Liver (tissue), 3 donors: ENCODE data around the gene ZNF274.

Experiments
- ATF3 ChIP-seq: IDR thresholded peaks from 2 replicates; pipeline ENCODE4 v1.6.1; 2016; ENCODE audit warnings: antibody characterized with exemption
- CTCF ChIP-seq: fragments of 150-350 bp; IDR thresholded peaks from 2 replicates; pipeline ENCODE4 v1.5.1; 2017; ENCODE audit warnings: improper control_type of control experiment, low read depth, low read length; ENCODE audit not compliant: missing input control
- EGR1 ChIP-seq, 2 donors: IDR thresholded peaks; 2 replicates each; pipeline ENCODE4 v1.6.1; 2016 to 2018; ENCODE audit warnings: antibody characterized with exemption in 2 of 2, low read depth in 2 of 2
- GABPA ChIP-seq, 2 donors: IDR thresholded peaks in 1 of 2; conservative IDR thresholded peaks in 1 of 2; 2 replicates each; pipeline ENCODE4 v1.6.1; 2016; ENCODE audit warnings: antibody characterized with exemption in 2 of 2, mild to moderate bottlenecking in 1 of 2, moderate library complexity in 1 of 2
- HNF4A ChIP-seq, 2 donors: conservative IDR thresholded peaks; 2 replicates each; pipeline ENCODE4 v1.6.1; 2016; ENCODE audit warnings: antibody characterized with exemption in 2 of 2, mild to moderate bottlenecking in 2 of 2
- REST ChIP-seq: IDR thresholded peaks from 2 replicates; pipeline ENCODE4 v1.6.1; 2016; ENCODE audit warnings: antibody characterized with exemption, mild to moderate bottlenecking
- RXRA ChIP-seq, 2 donors: IDR thresholded peaks; 2 replicates each; pipeline ENCODE4 v1.6.1; 2017 to 2018; ENCODE audit warnings: antibody characterized with exemption in 2 of 2, mild to moderate bottlenecking in 1 of 2
- donor health status: healthy.
- donor health status: healthy.

- TF ChIP-seq CTCF (no peak), ATF3 (no peak), GABPA (IDR thresholded peaks at IDR 0.05 in 1 of 2, conservative IDR thresholded peaks at IDR 0.05 in 1 of 2) (no peak), HNF4A (conservative IDR thresholded peaks at IDR 0.05) (no peak), EGR1 (IDR thresholded peaks at IDR 0.05; ENCODE audit: low read depth in 2 of 2) (no peak), REST (no peak), RXRA (IDR thresholded peaks at IDR 0.05) (no peak)
Observed at GRCh38 chr19:58204566-58204965, 21.7 kb downstream of the ZNF274 start.
